GM18507 (cell line): Measurements from ENCODE around the gene IGFBPL1.
"Not testable (repeated sequence)": the region's sequence is repeated elsewhere in the genome, so short reads cannot be mapped to it uniquely, and the experiment has no call there.

Experiments used
- DNase-seq: peaks from one replicate; pipeline ENCODE4 v3.0.0; 2011; ENCODE audit warnings: low read depth; ENCODE audit not compliant: insufficient read length; ENCODE audit errors: extremely low spot score
- FAIRE-seq: peaks from 2 replicates; lab custom pipeline; 2011; peaks lifted over from hg19 to GRCh38; lab: Jason Lieb, UNC

IGFBPL1 gene

GRCh38 chr9:38406476-38407186 lies 17.6 kb downstream of the IGFBPL1 start:
- DNase-seq: no peak
- FAIRE-seq: no peak

DNA sequence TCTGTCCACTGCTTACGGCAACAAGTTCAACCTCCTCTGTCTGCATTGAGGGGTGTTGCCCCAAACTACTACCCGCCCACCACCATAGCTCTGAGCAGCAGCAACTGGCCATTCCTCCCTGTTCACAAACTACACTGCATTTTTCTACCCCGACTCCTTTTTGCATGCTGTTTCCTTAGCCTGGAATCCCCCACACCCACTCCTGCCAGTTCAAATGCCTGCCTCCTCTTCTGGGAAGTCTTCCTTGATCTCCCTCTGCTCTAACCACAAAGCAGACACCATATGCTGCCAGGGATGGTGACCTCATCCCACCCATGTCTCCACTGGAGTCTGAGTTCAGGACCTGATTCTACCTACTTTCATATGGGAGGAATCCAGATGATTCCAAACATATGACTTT lies 18.5 kb downstream of the IGFBPL1 start:
- DNase-seq: no peak
- no peak for FAIRE-seq

DNA sequence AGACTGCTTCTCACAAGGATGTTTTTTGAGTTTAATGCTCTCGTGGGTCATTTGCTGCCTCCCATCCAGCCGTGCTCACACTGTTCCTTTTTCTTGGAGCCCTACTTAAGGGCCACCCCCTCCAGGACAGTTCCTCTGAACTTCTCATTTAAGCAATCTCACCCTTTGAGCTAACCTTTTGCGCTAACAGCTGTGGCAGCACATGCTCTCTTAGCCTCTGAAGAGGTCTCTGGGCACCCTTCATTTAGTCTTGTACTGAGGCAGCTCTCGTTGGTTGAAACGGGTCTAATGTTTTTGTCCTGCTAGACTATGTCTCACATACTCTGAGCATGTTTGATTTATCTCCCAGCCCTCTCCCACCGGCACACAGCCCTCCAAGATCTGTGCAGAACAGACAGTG lies 19.9 kb downstream of the IGFBPL1 start:
- no peak for DNase-seq
- FAIRE-seq: no peak

- no peak for FAIRE-seq
- DNase-seq: no peak
Observed at GRCh38 chr9:38401994-38402393, 22.3 kb downstream of the IGFBPL1 start.

- FAIRE-seq, DNase-seq: not testable (repeated sequence)
Observed at GRCh38 chr9:38399191-38399590, 25.1 kb downstream of the IGFBPL1 start.

DNA sequence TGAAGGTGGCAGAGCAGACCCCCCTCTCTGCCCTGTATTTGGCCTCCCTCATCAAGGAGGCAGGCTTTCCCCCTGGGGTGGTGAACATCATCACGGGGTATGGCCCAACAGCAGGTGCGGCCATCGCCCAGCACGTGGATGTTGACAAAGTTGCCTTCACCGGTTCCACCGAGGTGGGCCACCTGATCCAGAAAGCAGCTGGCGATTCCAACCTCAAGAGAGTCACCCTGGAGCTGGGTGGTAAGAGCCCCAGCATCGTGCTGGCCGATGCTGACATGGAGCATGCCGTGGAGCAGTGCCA lies 27.9 kb downstream of the IGFBPL1 start:
- DNase-seq (no peak), FAIRE-seq (no peak)

GRCh38 chr9:38395653-38396370 lies 28.4 kb downstream of the IGFBPL1 start:
- FAIRE-seq: no peak
- no peak for DNase-seq

DNA sequence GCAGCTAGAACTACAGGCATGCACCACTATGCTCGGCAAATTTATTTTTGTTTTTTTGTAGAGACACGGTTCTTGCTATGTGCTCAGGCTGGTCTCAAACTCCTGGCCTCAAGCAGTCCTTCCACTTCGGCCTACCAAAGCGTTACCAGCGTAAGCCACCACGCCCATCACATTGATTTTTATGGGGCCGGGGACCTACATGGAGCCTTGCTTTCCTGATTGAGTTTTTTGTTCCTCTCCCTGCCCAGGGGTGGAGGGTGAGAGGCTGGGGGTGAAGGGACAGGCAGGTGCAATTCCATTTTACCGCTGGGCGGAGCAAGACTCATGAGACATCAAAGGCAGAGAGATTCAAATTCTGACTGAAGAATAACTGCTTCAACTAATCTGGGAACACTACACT lies 29.8 kb downstream of the IGFBPL1 start:
- FAIRE-seq: no peak
- DNase-seq: no peak

- no peak for DNase-seq
- FAIRE-seq: no peak
Observed at GRCh38 chr9:38393128-38393796, 31.0 kb downstream of the IGFBPL1 start.

- FAIRE-seq (peak; percentile 82), DNase-seq (peak; percentile 94)
Observed at GRCh38 chr9:38392235-38393127, 31.8 kb downstream of the IGFBPL1 start, which contains the start of gene ALDH1B1. TSS of gene ALDH1B1 (plus strand) at chr9:38392702. CDS start at chr9:38395749, 3,047 bp downstream.

GRCh38 chr9:38391278-38392118 lies 32.8 kb downstream of the IGFBPL1 start:
- no peak for DNase-seq
- FAIRE-seq: no peak

- FAIRE-seq (no peak), DNase-seq (no peak)
Observed at GRCh38 chr9:38390851-38391250, 33.4 kb downstream of the IGFBPL1 start.

DNA sequence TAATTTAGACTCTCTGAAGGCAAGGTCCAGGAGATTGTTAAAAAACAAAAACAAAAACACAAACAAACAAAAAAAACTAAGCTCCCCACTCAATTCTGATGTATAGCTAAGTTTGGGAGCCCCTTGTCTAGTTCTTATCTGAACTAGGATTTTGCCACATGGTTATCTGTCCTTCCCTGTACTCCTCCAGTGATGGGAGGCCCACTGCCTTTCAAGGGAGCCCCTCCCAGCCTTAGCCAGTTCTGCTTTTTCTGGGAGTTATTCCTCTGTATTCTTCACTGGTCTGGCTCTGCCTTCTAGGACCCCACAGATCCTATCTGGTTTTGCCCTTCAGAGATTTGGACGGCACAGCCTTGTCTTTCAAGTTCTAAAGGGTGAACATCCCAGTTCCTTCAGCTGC lies 33.8 kb downstream of the IGFBPL1 start:
- FAIRE-seq (no peak), DNase-seq (no peak)

GRCh38 chr9:38389313-38389712 lies 34.9 kb downstream of the IGFBPL1 start:
- FAIRE-seq (no peak), DNase-seq (no peak)

GRCh38 chr9:38388283-38389223 lies 35.7 kb downstream of the IGFBPL1 start:
- no peak for FAIRE-seq
- DNase-seq: no peak

GRCh38 chr9:38387751-38388150 lies 36.5 kb downstream of the IGFBPL1 start:
- FAIRE-seq (no peak), DNase-seq (no peak)

DNA sequence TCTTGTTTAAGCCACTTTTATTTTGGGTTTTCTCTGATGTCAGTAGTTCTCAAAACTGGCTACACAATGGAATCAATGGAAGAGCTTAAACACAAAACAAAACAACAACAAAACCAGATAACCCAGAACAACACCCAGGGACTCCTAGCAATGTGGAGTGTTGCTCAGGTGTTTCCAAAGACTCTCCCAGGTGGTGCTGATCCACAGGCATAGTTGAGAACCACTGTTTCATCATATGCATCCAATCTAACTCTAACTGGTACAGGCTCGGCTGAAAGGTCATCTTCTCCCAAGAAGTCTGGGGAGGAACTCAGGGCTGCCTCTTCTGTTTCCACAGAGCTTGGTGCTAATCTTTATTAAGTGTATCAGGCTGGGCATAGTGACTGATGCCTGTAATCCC lies 37.2 kb downstream of the IGFBPL1 start:
- DNase-seq (no peak), FAIRE-seq (no peak)

DNA sequence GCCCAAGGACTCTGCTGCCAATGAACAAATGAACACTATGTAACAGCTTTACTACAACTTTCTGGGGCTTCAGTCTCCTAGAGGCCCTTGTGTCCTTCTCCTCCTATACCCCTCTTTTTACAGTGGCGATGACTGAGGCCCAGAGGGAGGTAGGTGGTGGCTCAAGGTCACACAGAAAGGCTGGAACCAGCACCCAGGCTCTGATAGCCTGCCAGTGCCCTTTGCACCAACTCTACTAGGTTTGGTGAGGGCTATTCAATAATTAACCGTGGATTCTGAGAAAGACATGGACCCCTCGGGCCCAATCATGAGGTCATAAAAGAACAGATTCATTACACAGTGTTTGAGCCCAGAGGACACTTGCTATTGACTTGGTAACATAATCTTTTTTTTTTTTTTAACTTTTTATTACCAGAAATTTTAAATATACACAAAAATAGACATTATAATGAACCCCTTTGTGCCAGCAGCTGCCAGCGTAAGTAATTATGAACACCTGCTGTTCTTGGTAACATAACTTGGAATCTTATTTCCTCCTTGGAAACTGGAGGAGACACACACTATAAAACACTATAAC lies 37.8 kb downstream of the IGFBPL1 start:
- no peak for DNase-seq
- no peak for FAIRE-seq
